Fibroblast of villous mesenchyme (primary cell): ENCODE data around the gene TBC1D25. TPM values are rescaled to one million over a fixed set of nuclear protein-coding genes. Genes with fewer than 3 reads are reported as not detected.

Source experiments
- DNase-seq: peaks from one replicate; pipeline ENCODE4 v3.0.0-alpha.2; 2010; ENCODE audit warnings: low read depth
- H3K4me3 ChIP-seq: 2 replicates; pipeline ENCODE4 v1.5.1; 2011; ENCODE audit warnings: low read depth, mild to moderate bottlenecking, low read length
- total RNA-seq: library from RNA; depleted of rRNA; stranded (reverse); fragments of >200 nt; gene quantifications from 2 replicates; pipeline ENCODE4 v1.2.3, GENCODE V29; 2012
- TF ChIP-seq, protein P1 (sequence below): IDR thresholded peaks from 2 replicates; pipeline ENCODE4 v1.5.1; 2012; ENCODE audit warnings: low read depth, mild to moderate bottlenecking, low read length; ENCODE audit not compliant: insufficient read depth

The TBC1D25 gene
- total RNA-seq, 1 donor: 7.8 TPM

DNA sequence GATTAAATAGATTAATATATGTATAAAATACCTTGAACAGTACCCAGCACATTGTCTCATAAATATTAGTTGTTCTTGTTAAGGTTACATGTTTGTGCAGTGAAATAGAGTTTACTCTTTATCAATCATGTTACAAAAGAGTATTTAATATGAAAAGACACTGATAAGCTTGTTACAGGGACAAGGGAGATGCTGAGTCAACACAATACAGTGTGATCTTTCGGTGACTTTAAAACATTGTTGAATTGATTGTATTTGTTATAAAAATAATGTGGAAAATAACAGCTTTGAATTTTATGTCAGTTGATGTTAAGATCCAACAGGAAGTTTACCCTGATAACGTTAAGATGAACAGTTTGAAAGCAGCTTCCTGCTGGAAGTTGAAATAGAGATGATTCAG, 56.4 kb downstream of the TBC1D25 start:
- DNase-seq: no peak
- TF ChIP-seq, protein P1, sequence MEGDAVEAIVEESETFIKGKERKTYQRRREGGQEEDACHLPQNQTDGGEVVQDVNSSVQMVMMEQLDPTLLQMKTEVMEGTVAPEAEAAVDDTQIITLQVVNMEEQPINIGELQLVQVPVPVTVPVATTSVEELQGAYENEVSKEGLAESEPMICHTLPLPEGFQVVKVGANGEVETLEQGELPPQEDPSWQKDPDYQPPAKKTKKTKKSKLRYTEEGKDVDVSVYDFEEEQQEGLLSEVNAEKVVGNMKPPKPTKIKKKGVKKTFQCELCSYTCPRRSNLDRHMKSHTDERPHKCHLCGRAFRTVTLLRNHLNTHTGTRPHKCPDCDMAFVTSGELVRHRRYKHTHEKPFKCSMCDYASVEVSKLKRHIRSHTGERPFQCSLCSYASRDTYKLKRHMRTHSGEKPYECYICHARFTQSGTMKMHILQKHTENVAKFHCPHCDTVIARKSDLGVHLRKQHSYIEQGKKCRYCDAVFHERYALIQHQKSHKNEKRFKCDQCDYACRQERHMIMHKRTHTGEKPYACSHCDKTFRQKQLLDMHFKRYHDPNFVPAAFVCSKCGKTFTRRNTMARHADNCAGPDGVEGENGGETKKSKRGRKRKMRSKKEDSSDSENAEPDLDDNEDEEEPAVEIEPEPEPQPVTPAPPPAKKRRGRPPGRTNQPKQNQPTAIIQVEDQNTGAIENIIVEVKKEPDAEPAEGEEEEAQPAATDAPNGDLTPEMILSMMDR: no peak
- no peak overlapping the region for H3K4me3 ChIP-seq

- peak within 1 kb of the TSS; percentile 70 for H3K4me3 ChIP-seq
- TF ChIP-seq, protein P1: no peak
- DNase-seq: peak; percentile 96
Measured at GRCh38 chrX:48597353-48598264, 58.1 kb downstream of the TBC1D25 start, which contains the start of gene WDR13. TSS of gene WDR13 (plus strand) at chrX:48597492. CDS start at chrX:48597997, 505 bp downstream.

- no peak for DNase-seq
- TF ChIP-seq, protein P1: no peak
- H3K4me3 ChIP-seq: peak overlapping the region; percentile 70
Measured at GRCh38 chrX:48598614-48599013, 59.1 kb downstream of the TBC1D25 start.

GRCh38 chrX:48599341-48599740, 59.8 kb downstream of the TBC1D25 start:
- DNase-seq: no peak
- TF ChIP-seq, protein P1: no peak
- H3K4me3 ChIP-seq: no peak overlapping the region

- DNase-seq: no peak
- TF ChIP-seq, protein P1: no peak
- no peak overlapping the region for H3K4me3 ChIP-seq
Measured at GRCh38 chrX:48600226-48600625, 60.7 kb downstream of the TBC1D25 start.

DNA sequence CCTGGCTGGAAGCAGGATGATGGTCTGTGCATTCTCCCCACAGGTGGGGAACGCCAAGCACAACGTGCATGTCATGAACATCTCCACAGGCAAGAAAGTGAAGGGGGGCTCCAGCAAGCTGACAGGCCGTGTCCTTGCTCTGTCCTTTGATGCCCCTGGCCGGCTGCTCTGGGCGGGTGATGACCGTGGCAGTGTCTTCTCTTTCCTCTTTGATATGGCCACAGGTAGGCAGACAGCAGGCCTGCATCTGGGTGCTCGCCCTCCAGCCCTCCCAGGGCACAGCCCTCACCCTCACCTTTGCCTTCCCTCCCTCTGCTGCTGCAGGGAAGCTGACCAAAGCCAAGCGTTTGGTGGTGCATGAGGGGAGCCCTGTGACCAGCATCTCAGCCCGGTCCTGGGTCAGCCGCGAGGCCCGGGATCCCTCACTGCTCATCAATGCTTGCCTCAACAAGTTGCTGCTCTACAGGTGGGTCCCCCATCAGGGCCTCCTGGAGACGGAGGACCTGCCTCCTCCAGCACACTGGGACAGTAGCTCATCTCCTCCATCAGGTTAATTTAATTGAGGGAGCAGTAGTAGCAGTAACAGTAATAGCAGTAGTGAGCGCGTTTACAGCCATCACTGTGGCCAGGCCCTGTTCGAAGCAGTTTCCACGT, 62.4 kb downstream of the TBC1D25 start:
- no peak overlapping the region for H3K4me3 ChIP-seq
- DNase-seq: no peak
- TF ChIP-seq, protein P1: no peak
